Stimulated activated CD4-positive, alpha-beta T cell treated with anti-CD3 and anti-CD28 coated beads, Interleukin-1b, Interleukin-23, amount 100 ng/mL, for 1 hour (primary cell): ENCODE results near the gene KAT14.
"Not testable (repeated sequence)": the region's sequence is repeated elsewhere in the genome, so short reads cannot be mapped to it uniquely, and the experiment has no call there.

Experiments used
- DNase-seq, 2 donors: peaks; one replicate each; pipeline ENCODE4 v3.0.0-alpha.2; 2020; ENCODE audit warnings: low read depth in 2 of 2

KAT14 gene

GRCh38 chr20:18154342-18154741 lies 16.7 kb downstream of the KAT14 start:
- no peak for DNase-seq

GRCh38 chr20:18156045-18156444 lies 18.4 kb downstream of the KAT14 start:
- DNase-seq: no peak

GRCh38 chr20:18164356-18164755 lies 26.7 kb downstream of the KAT14 start:
- DNase-seq: no peak

- no peak for DNase-seq
Measured at GRCh38 chr20:18165553-18165952, 27.9 kb downstream of the KAT14 start.

- no peak for DNase-seq
Measured at GRCh38 chr20:18166241-18166881, 28.7 kb downstream of the KAT14 start.

GRCh38 chr20:18166950-18167349 lies 29.3 kb downstream of the KAT14 start:
- DNase-seq: no peak

- DNase-seq: no peak
Measured at GRCh38 chr20:18172379-18172778, 34.7 kb downstream of the KAT14 start.

- DNase-seq: no peak
Measured at GRCh38 chr20:18174906-18175683, 37.4 kb downstream of the KAT14 start.

- DNase-seq: no peak
Measured at GRCh38 chr20:18176318-18176785, 38.7 kb downstream of the KAT14 start.

- not testable (repeated sequence) for DNase-seq
Measured at GRCh38 chr20:18180366-18180765, 42.7 kb downstream of the KAT14 start.

GRCh38 chr20:18180815-18181214 lies 43.2 kb downstream of the KAT14 start:
- no peak for DNase-seq

- no peak for DNase-seq
Measured at GRCh38 chr20:18187020-18187419, 49.4 kb downstream of the KAT14 start.

- DNase-seq: no peak
Measured at GRCh38 chr20:18188434-18188833, 50.8 kb downstream of the KAT14 start.

- DNase-seq: no peak
Measured at GRCh38 chr20:18190338-18191233, 52.9 kb downstream of the KAT14 start.

- no peak for DNase-seq
Measured at GRCh38 chr20:18191306-18191705, 53.6 kb downstream of the KAT14 start.

- DNase-seq: not testable (repeated sequence)
Measured at GRCh38 chr20:18194461-18194860, 56.8 kb downstream of the KAT14 start.

- no peak for DNase-seq
Measured at GRCh38 chr20:18195931-18196330, 58.3 kb downstream of the KAT14 start.

- DNase-seq: no peak
Measured at GRCh38 chr20:18197382-18198070, 59.9 kb downstream of the KAT14 start.

GRCh38 chr20:18202966-18203365 lies 65.3 kb downstream of the KAT14 start:
- no peak for DNase-seq

GRCh38 chr20:18203700-18204099 lies 66.0 kb downstream of the KAT14 start:
- DNase-seq: not testable (repeated sequence)

GRCh38 chr20:18213002-18213401 lies 75.3 kb downstream of the KAT14 start:
- DNase-seq: no peak

- no peak for DNase-seq
Measured at GRCh38 chr20:18215566-18215965, 77.9 kb downstream of the KAT14 start.
